Smooth muscle cell (in vitro differentiated cells): ENCODE measurements around the gene SYNGR2. TPM values are rescaled to one million over a fixed set of nuclear protein-coding genes. Genes with fewer than 3 reads are reported as not detected.

Experiments used
- DNase-seq: peaks from one replicate; lab custom pipeline; 2025; ENCODE audit not compliant: unreplicated experiment; lab: John Stamatoyannopoulos, UW
- H2AFZ ChIP-seq: fragments of 200-600 bp; sonication (generic); 2 replicates; pipeline ENCODE4 v1.6.0; 2016; ENCODE audit warnings: antibody characterized with exemption, low read depth, mild to moderate bottlenecking
- H3F3A ChIP-seq: fragments of 200-600 bp; sonication (generic); 2 replicates; pipeline ENCODE4 v1.6.0; 2017; ENCODE audit warnings: antibody characterized with exemption, low read depth
- H3K27ac ChIP-seq: fragments of 200-600 bp; sonication (generic); 2 replicates; pipeline ENCODE4 v1.5.1; 2016; ENCODE audit warnings: low read depth, mild to moderate bottlenecking
- H3K27me3 ChIP-seq: fragments of 200-600 bp; sonication (generic); 2 replicates; pipeline ENCODE4 v1.6.1; 2016; ENCODE audit warnings: low read depth, mild to moderate bottlenecking
- H3K36me3 ChIP-seq: fragments of 200-600 bp; sonication (generic); 2 replicates; pipeline ENCODE4 v1.5.1; 2016; ENCODE audit warnings: low read depth
- H3K4me1 ChIP-seq: fragments of 200-600 bp; sonication (generic); 2 replicates; pipeline ENCODE4 v1.5.1; 2016; ENCODE audit warnings: low read depth
- H3K4me2 ChIP-seq: fragments of 200-600 bp; sonication (generic); 2 replicates; pipeline ENCODE4 v1.6.0; 2016; ENCODE audit warnings: mild to moderate bottlenecking
- H3K4me3 ChIP-seq: fragments of 200-600 bp; sonication (generic); 2 replicates; pipeline ENCODE4 v1.5.1; 2016; ENCODE audit warnings: mild to moderate bottlenecking
- H3K79me2 ChIP-seq: fragments of 200-600 bp; sonication (generic); 2 replicates; pipeline ENCODE4 v1.6.0; 2016; ENCODE audit warnings: low read depth, mild to moderate bottlenecking
- H3K9ac ChIP-seq: fragments of 200-600 bp; sonication (generic); 2 replicates; pipeline ENCODE4 v1.6.0; 2016; ENCODE audit warnings: low read depth
- H3K9me3 ChIP-seq: fragments of 200-600 bp; sonication (generic); replicated peaks from 2 replicates; pipeline ENCODE4 v1.5.1; 2016; ENCODE audit warnings: low read depth
- H4K20me1 ChIP-seq: fragments of 200-600 bp; sonication (generic); 2 replicates; pipeline ENCODE4 v1.6.0; 2016; ENCODE audit warnings: low read depth
- CTCF ChIP-seq: fragments of 200-600 bp; sonication (generic); IDR thresholded peaks from 2 replicates; pipeline ENCODE4 v1.5.1; 2017; ENCODE audit warnings: borderline replicate concordance, mild to moderate bottlenecking, antibody characterized with exemption; ENCODE audit not compliant: insufficient read depth, poor library complexity, severe bottlenecking
- WGBS: methylation state at CpG from one replicate; pipeline ENCODE4 v1.1.7; 2016; ENCODE audit warnings: low lambda C conversion rate; 5-methylcytosine and 5-hydroxymethylcytosine counted together
- polyA plus RNA-seq: library from polyadenylated mRNA; unstranded; fragments of >200 nt; fragmentation: Nextera tagmentation; extraction: Ambion mirVana; gene quantifications from 2 replicates; pipeline ENCODE4 v1.2.1, GENCODE V29; 2016
- total RNA-seq: library from RNA; depleted of rRNA; stranded (reverse); fragments of >200 nt; gene quantifications from 2 replicates; pipeline ENCODE4 v1.2.3, GENCODE V29; 2014

SYNGR2 gene
- total and polyA plus RNA-seq, 2 experiments from 2014 or later = 46.1 to 64.7 TPM

DNA sequence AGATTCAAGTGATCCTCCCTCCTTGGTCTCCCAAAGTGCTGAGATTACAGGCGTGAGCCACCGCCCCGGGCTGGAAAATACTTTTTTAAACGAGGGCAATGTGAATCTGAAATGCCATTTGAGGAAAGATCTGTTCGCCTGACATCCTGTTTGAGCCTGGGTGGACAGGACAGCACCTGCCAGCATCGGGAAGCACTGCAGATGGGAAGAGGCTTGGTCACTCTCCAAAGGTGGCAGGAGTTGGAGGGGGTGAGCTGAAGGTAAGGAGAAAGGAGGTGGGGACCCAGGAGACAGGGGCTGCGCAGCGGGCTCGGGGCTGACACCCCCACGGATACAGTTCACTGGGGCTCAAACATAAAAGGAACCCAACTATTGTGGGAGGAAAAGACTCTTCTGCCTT lies 41.7 kb downstream of the SYNGR2 start:
- no peak overlapping the region for H3K27ac ChIP-seq
- H2AFZ ChIP-seq = no peak overlapping the region
- no peak overlapping the region for H3K4me2 ChIP-seq
- H3K36me3 ChIP-seq = no peaks in the 10 kb centered on the region
- H3K9ac ChIP-seq = no peak overlapping the region
- H3K9me3 ChIP-seq = no peaks in the 10 kb centered on the region
- WGBS = 91% methylated on average over 10 of the region's 10 CpGs
- peaks cover 10% of the 10 kb centered on the region for H3K79me2 ChIP-seq
- H4K20me1 ChIP-seq = no peaks in the 10 kb centered on the region
- TF ChIP-seq CTCF = no peak
- no peaks in the 10 kb centered on the region for H3K27me3 ChIP-seq
- no peak for DNase-seq
- H3F3A ChIP-seq = no peaks in the 10 kb centered on the region
- H3K4me3 ChIP-seq = no peak overlapping the region
- no peaks in the 10 kb centered on the region for H3K4me1 ChIP-seq

DNA sequence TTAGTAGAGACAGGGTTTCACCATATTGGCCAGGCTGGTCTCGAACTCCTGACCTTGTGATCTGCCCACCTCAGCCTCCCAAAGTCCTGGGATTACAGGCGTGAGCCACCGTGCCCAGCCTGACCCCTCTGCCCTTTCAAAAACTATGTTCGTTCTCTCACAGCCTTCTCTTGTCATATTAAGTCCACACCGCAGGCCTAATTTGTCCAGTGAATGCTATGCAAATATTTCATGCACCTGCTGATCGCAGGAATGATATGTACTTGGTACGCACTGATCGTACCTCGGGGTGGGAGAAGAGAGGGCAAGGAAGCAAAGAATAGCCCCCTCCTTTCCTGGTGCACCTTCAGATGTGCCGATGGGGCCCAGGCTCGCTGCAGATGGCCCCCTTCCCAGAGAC lies 42.7 kb downstream of the SYNGR2 start:
- Histone ChIP-seq H3K36me3 (no peaks in the 10 kb centered on the region), H4K20me1 (no peaks in the 10 kb centered on the region), H3K9me3 (no peaks in the 10 kb centered on the region), H3K27me3 (no peaks in the 10 kb centered on the region), H3K4me2 (no peak overlapping the region), H2AFZ (no peak overlapping the region), H3K4me1 (peaks cover 7% of the 10 kb centered on the region), H3K9ac (no peak overlapping the region), H3K79me2 (peaks cover 18% of the 10 kb centered on the region), H3F3A (no peaks in the 10 kb centered on the region), H3K4me3 (no peak overlapping the region), H3K27ac (no peak overlapping the region)
- no peak for TF ChIP-seq CTCF
- no peak for DNase-seq
- 86% methylated on average over 11 of the region's 11 CpGs for WGBS

GRCh38 chr17:78214016-78214705 lies 45.8 kb downstream of the SYNGR2 start, which contains the start of gene BIRC5:
Gene BIRC5, plus strand, starts transcription at chr17:78214253. Its CDS starts 64 bp downstream, at chr17:78214317.
- H3K9me3 ChIP-seq = no peaks in the 10 kb centered on the region
- peak; percentile 32 for DNase-seq

More at GRCh38 chr17:78214016-78214705, 45.8 kb downstream of the SYNGR2 start, which contains the start of gene BIRC5:
- WGBS = 2% methylated on average over 56 of the region's 60 CpGs
- Histone ChIP-seq H3K4me1 (peaks cover 7% of the 10 kb centered on the region), H3K79me2 (peaks cover 25% of the 10 kb centered on the region), H3K9ac (peak within 1 kb of the TSS; percentile 66), H3F3A (no peaks in the 10 kb centered on the region), H3K4me3 (peak within 1 kb of the TSS; percentile 82), H3K27ac (no peak within 1 kb of the TSS), H3K4me2 (peak within 1 kb of the TSS; percentile 96), H2AFZ (peak within 1 kb of the TSS; percentile 88), H3K36me3 (no peaks in the 10 kb centered on the region), H3K27me3 (no peaks in the 10 kb centered on the region), H4K20me1 (no peaks in the 10 kb centered on the region)
- no peak for TF ChIP-seq CTCF
